Kidney epithelial cell (primary cell): Measurements from ENCODE around the gene PRPF38A. TPM values are rescaled to one million over a fixed set of nuclear protein-coding genes. Genes with fewer than 3 reads are reported as not detected.
A peak's percentile ranks its signal among the peaks of the same experiment; 100 is the strongest.

Experiments
- DNase-seq: peaks from one replicate; pipeline ENCODE4 v3.0.0-alpha.2; 2010; ENCODE audit warnings: low read depth
- H3K27me3 ChIP-seq: 2 replicates; pipeline ENCODE4 v1.6.0; 2011; ENCODE audit warnings: low read length; ENCODE audit not compliant: control insufficient read depth, insufficient read depth
- H3K36me3 ChIP-seq: 2 replicates; pipeline ENCODE4 v1.5.1; 2011; ENCODE audit warnings: low read length; ENCODE audit not compliant: control insufficient read depth, insufficient read depth
- H3K4me3 ChIP-seq: 2 replicates; pipeline ENCODE4 v1.5.1; 2011; ENCODE audit warnings: low read depth, mild to moderate bottlenecking, control low read depth, low read length
- CTCF ChIP-seq: IDR thresholded peaks from 2 replicates; pipeline ENCODE4 v1.5.1; 2011; ENCODE audit warnings: mild to moderate bottlenecking, moderate library complexity, low read length, control low read depth, inconsistent platforms; ENCODE audit not compliant: insufficient read depth, poor library complexity, severe bottlenecking
- total RNA-seq: library from RNA; depleted of rRNA; stranded (reverse); fragments of >200 nt; gene quantifications from 2 replicates; pipeline ENCODE4 v1.2.3, GENCODE V29; 2015

Gene PRPF38A
- total RNA-seq, 1 donor from 2014 or later, result 18.2 TPM

GRCh38 chr1:52404975-52405338 lies 555 bp downstream of the PRPF38A start:
- H3K4me3 ChIP-seq, result peak overlapping the region; percentile 76
- no peaks in the 10 kb centered on the region for H3K36me3 ChIP-seq
- no peak for DNase-seq
- no peak for TF ChIP-seq CTCF
- no peaks in the 10 kb centered on the region for H3K27me3 ChIP-seq

- DNase-seq, result no peak
- TF ChIP-seq CTCF, result no peak
- no peaks in the 10 kb centered on the region for H3K27me3 ChIP-seq
- H3K36me3 ChIP-seq, result peaks cover 1% of the 10 kb centered on the region
- H3K4me3 ChIP-seq, result no peak overlapping the region
Measured at GRCh38 chr1:52413410-52413989, 9.1 kb downstream of the PRPF38A start.

GRCh38 chr1:52414942-52415341 lies 10.5 kb downstream of the PRPF38A start:
- no peak overlapping the region for H3K4me3 ChIP-seq
- DNase-seq, result no peak
- no peak for TF ChIP-seq CTCF
- peaks cover 1% of the 10 kb centered on the region for H3K36me3 ChIP-seq
- H3K27me3 ChIP-seq, result no peaks in the 10 kb centered on the region

- no peak overlapping the region for H3K4me3 ChIP-seq
- TF ChIP-seq CTCF, result no peak
- DNase-seq, result no peak
- H3K36me3 ChIP-seq, result peaks cover 1% of the 10 kb centered on the region
- no peaks in the 10 kb centered on the region for H3K27me3 ChIP-seq
Measured at GRCh38 chr1:52416811-52417210, 12.4 kb downstream of the PRPF38A start.

- no peaks in the 10 kb centered on the region for H3K36me3 ChIP-seq
- H3K27me3 ChIP-seq, result no peaks in the 10 kb centered on the region
- DNase-seq, result no peak
- H3K4me3 ChIP-seq, result no peak overlapping the region
- no peak for TF ChIP-seq CTCF
Measured at GRCh38 chr1:52420713-52421112, 16.3 kb downstream of the PRPF38A start.

GRCh38 chr1:52423055-52423454 lies 18.7 kb downstream of the PRPF38A start:
- no peaks in the 10 kb centered on the region for H3K36me3 ChIP-seq
- no peaks in the 10 kb centered on the region for H3K27me3 ChIP-seq
- no peak overlapping the region for H3K4me3 ChIP-seq
- TF ChIP-seq CTCF, result no peak
- no peak for DNase-seq
